ENCODE data around the gene ECE2. TPM values are rescaled to one million over a fixed set of nuclear protein-coding genes. Genes with fewer than 3 reads are reported as not detected.
"Not testable (repeated sequence)": the region's sequence is repeated elsewhere in the genome, so short reads cannot be mapped to it uniquely, and the experiment has no call there.

The ECE2 gene
- total RNA-seq, 2 experiments from 2014 or later = not detected

GRCh38 chr3:184260724-184261269 is 15.0 kb upstream of the ECE2 start:
- H3K27me3 Mint-ChIP-seq (ENCODE audit: low read depth) = peaks cover 33% of the 10 kb centered on the region
- no peak for DNase-seq
- intact Hi-C loops (cut with micrococcal nuclease) = loop anchor here (1.0 to 5.0 kb wide), 2 partner anchors 10 to 33 kb away; partner anchors contain the start of gene VWA5B2
- CTCF ChIA-PET = interaction anchor here (1.4 to 2.0 kb wide), 2 partner anchors 11 to 14 kb away, joined by 4 to 5 read pairs; partner anchors contain the start of gene EEF1AKMT4
- peaks cover 20% of the 10 kb centered on the region for H3K4me1 Mint-ChIP-seq (ENCODE audit: low read depth)
- H3K27ac Mint-ChIP-seq = no peak overlapping the region
- H3K9me3 Mint-ChIP-seq = no peaks in the 10 kb centered on the region
- peaks cover 11% of the 10 kb centered on the region for H3K36me3 Mint-ChIP-seq (ENCODE audit: low read depth)
- peak overlapping the region; percentile 59 for H3K4me3 Mint-ChIP-seq

GRCh38 chr3:184261270-184261853 is 14.5 kb upstream of the ECE2 start, which contains the start of gene CAMK2N2:
Gene CAMK2N2 (minus strand): TSS chr3:184261553. CDS start chr3:184261285, 268 bp downstream.
- peak; percentile 57 for DNase-seq
- Mint-ChIP-seq H3K27me3 (ENCODE audit: low read depth) (peaks cover 33% of the 10 kb centered on the region), H3K4me3 (peak within 1 kb of the TSS; percentile 75), H3K36me3 (ENCODE audit: low read depth) (peaks cover 11% of the 10 kb centered on the region), H3K9me3 (no peaks in the 10 kb centered on the region), H3K27ac (no peak within 1 kb of the TSS), H3K4me1 (ENCODE audit: low read depth) (peaks cover 18% of the 10 kb centered on the region)
- intact Hi-C loops (cut with micrococcal nuclease) = loop anchor here (1.0 to 5.0 kb wide), 2 partner anchors 11 to 34 kb away; partner anchors contain the start of gene VWA5B2
- CTCF ChIA-PET = interaction anchor here (2.0 kb wide), 1 partner anchor 12 kb away, joined by 5 read pairs; the partner anchor contains the start of gene EEF1AKMT4

- Mint-ChIP-seq H3K4me3 (peak overlapping the region; percentile 75), H3K9me3 (peaks cover under 1% of the 10 kb centered on the region), H3K4me1 (ENCODE audit: low read depth) (peaks cover 18% of the 10 kb centered on the region), H3K27me3 (ENCODE audit: low read depth) (peaks cover 33% of the 10 kb centered on the region), H3K27ac (no peak overlapping the region), H3K36me3 (ENCODE audit: low read depth) (peaks cover 11% of the 10 kb centered on the region)
- intact Hi-C loops (cut with micrococcal nuclease) = loop anchor here (1.0 to 5.0 kb wide), 2 partner anchors 12 to 35 kb away; partner anchors contain the start of gene VWA5B2
- CTCF ChIA-PET = no interaction called here
- peak; percentile 50 for DNase-seq
These were observed 13.7 kb upstream of the ECE2 start for GRCh38 chr3:184261854-184262763.

GRCh38 chr3:184262764-184263179 is 13.1 kb upstream of the ECE2 start:
- CTCF ChIA-PET = no interaction called here
- Mint-ChIP-seq H3K9me3 (peaks cover 3% of the 10 kb centered on the region), H3K36me3 (ENCODE audit: low read depth) (peaks cover 8% of the 10 kb centered on the region), H3K4me1 (ENCODE audit: low read depth) (peaks cover 18% of the 10 kb centered on the region), H3K4me3 (peak overlapping the region; percentile 58), H3K27me3 (ENCODE audit: low read depth) (peaks cover 37% of the 10 kb centered on the region), H3K27ac (no peak overlapping the region)
- no peak for DNase-seq
- intact Hi-C loops (cut with micrococcal nuclease) = loop anchor here (5.0 kb wide), 1 partner anchor 35 kb away; the partner anchor contains the start of gene VWA5B2

- H3K27ac Mint-ChIP-seq; intact Hi-C loops (cut with micrococcal nuclease); DNase-seq; H3K4me1 Mint-ChIP-seq (ENCODE audit: low read depth); H3K4me3 Mint-ChIP-seq; H3K9me3 Mint-ChIP-seq; H3K36me3 Mint-ChIP-seq (ENCODE audit: low read depth): not testable (repeated sequence)
- peaks cover 27% of the 10 kb centered on the region for H3K27me3 Mint-ChIP-seq (ENCODE audit: low read depth)
- CTCF ChIA-PET = interaction anchor here (3.2 kb wide), 1 partner anchor 40 kb away, joined by 10 read pairs; no protein-coding TSS in a partner anchor
These were observed 8.6 kb upstream of the ECE2 start for GRCh38 chr3:184267249-184267648.

GRCh38 chr3:184272269-184272668 is 3.6 kb upstream of the ECE2 start:
- Mint-ChIP-seq H3K9me3 (peaks cover under 1% of the 10 kb centered on the region), H3K4me1 (ENCODE audit: low read depth) (peaks cover 4% of the 10 kb centered on the region), H3K27ac (no peak overlapping the region), H3K36me3 (ENCODE audit: low read depth) (no peaks in the 10 kb centered on the region), H3K27me3 (ENCODE audit: low read depth) (peaks cover 34% of the 10 kb centered on the region), H3K4me3 (no peak overlapping the region)
- CTCF ChIA-PET = interaction anchor here (0.6 kb wide), 1 partner anchor 285 kb away, joined by 3 read pairs; no protein-coding TSS in a partner anchor
- DNase-seq = no peak
- intact Hi-C loops (cut with micrococcal nuclease) = no loop called here

- H3K27ac Mint-ChIP-seq = no peak overlapping the region
- intact Hi-C loops (cut with micrococcal nuclease) = no loop called here
- H3K4me3 Mint-ChIP-seq = no peak overlapping the region
- no peaks in the 10 kb centered on the region for H3K9me3 Mint-ChIP-seq
- H3K27me3 Mint-ChIP-seq (ENCODE audit: low read depth) = peaks cover 44% of the 10 kb centered on the region
- no peaks in the 10 kb centered on the region for H3K36me3 Mint-ChIP-seq (ENCODE audit: low read depth)
- DNase-seq = no peak
- H3K4me1 Mint-ChIP-seq (ENCODE audit: low read depth) = peaks cover 4% of the 10 kb centered on the region
- CTCF ChIA-PET = no interaction called here
These were observed 481 bp upstream of the ECE2 start for GRCh38 chr3:184275381-184275701.

GRCh38 chr3:184277366-184277765 is 1.5 kb downstream of the ECE2 start:
- intact Hi-C loops (cut with micrococcal nuclease) = no loop called here
- peaks cover 4% of the 10 kb centered on the region for H3K4me1 Mint-ChIP-seq (ENCODE audit: low read depth)
- no peaks in the 10 kb centered on the region for H3K9me3 Mint-ChIP-seq
- H3K4me3 Mint-ChIP-seq = no peak overlapping the region
- CTCF ChIA-PET = no interaction called here
- H3K27me3 Mint-ChIP-seq (ENCODE audit: low read depth) = peaks cover 36% of the 10 kb centered on the region
- H3K36me3 Mint-ChIP-seq (ENCODE audit: low read depth) = no peaks in the 10 kb centered on the region
- DNase-seq = no peak
- no peak overlapping the region for H3K27ac Mint-ChIP-seq

GRCh38 chr3:184282941-184283340 is 7.1 kb downstream of the ECE2 start:
- Mint-ChIP-seq H3K36me3 (ENCODE audit: low read depth) (no peaks in the 10 kb centered on the region), H3K4me3 (no peak overlapping the region), H3K27ac (no peak overlapping the region), H3K9me3 (no peaks in the 10 kb centered on the region), H3K27me3 (ENCODE audit: low read depth) (peaks cover 10% of the 10 kb centered on the region), H3K4me1 (ENCODE audit: low read depth) (no peaks in the 10 kb centered on the region)
- DNase-seq = no peak
- CTCF ChIA-PET = interaction anchor here (0.6 kb wide), 1 partner anchor 36 kb away, joined by 3 read pairs; no protein-coding TSS in a partner anchor
- intact Hi-C loops (cut with micrococcal nuclease) = no loop called here

GRCh38 chr3:184283681-184284080 is 7.9 kb downstream of the ECE2 start:
- Mint-ChIP-seq H3K4me1 (ENCODE audit: low read depth) (no peaks in the 10 kb centered on the region), H3K4me3 (no peak overlapping the region), H3K36me3 (ENCODE audit: low read depth) (no peaks in the 10 kb centered on the region), H3K9me3 (no peaks in the 10 kb centered on the region), H3K27ac (no peak overlapping the region), H3K27me3 (ENCODE audit: low read depth) (peaks cover 5% of the 10 kb centered on the region)
- intact Hi-C loops (cut with micrococcal nuclease) = no loop called here
- CTCF ChIA-PET = interaction anchor here (2.5 to 4.0 kb wide), 2 partner anchors 54 to 56 kb away, joined by 9 to 25 read pairs; partner anchors contain the start of gene VWA5B2
- DNase-seq = no peak

GRCh38 chr3:184284696-184285095 is 8.9 kb downstream of the ECE2 start:
- no peak overlapping the region for H3K27ac Mint-ChIP-seq
- H3K9me3 Mint-ChIP-seq = no peaks in the 10 kb centered on the region
- intact Hi-C loops (cut with micrococcal nuclease) = no loop called here
- H3K4me1 Mint-ChIP-seq (ENCODE audit: low read depth) = no peaks in the 10 kb centered on the region
- no peaks in the 10 kb centered on the region for H3K36me3 Mint-ChIP-seq (ENCODE audit: low read depth)
- CTCF ChIA-PET = interaction anchor here (2.5 to 4.0 kb wide), 2 partner anchors 55 to 58 kb away, joined by 9 to 25 read pairs; partner anchors contain the start of gene VWA5B2
- DNase-seq = peak; percentile 55
- H3K27me3 Mint-ChIP-seq (ENCODE audit: low read depth) = peaks cover 4% of the 10 kb centered on the region
- no peak overlapping the region for H3K4me3 Mint-ChIP-seq

Measured in activated naive CD4-positive, alpha-beta T cell treated with anti-CD3 and anti-CD28 coated beads for 36 hours (primary cell).